Coronary artery (tissue), 2 donors: ENCODE results near the gene YY2.
A peak's percentile ranks its signal among the peaks of the same experiment; 100 is the strongest.
"Not testable (repeated sequence)": the region's sequence is repeated elsewhere in the genome, so short reads cannot be mapped to it uniquely, and the experiment has no call there.

Experiments used
- DNase-seq: peaks from one replicate; pipeline ENCODE4 v3.0.0-alpha.2; 2017; ENCODE audit warnings: low spot score
- H3K27ac ChIP-seq, 2 donors: fragments of 200-600 bp; sonication (generic); one replicate each; pipeline ENCODE4 v1.5.1; 2016 to 2019
- H3K4me3 ChIP-seq: fragments of 200-600 bp; sonication (generic); 2 replicates; pipeline ENCODE4 v1.5.1; 2016; ENCODE audit warnings: mild to moderate bottlenecking, moderate library complexity
- TF ChIP-seq, protein P1 (sequence below): fragments of 200-600 bp; sonication (generic); IDR thresholded peaks from one replicate; pipeline ENCODE4 v1.5.1; 2019; ENCODE audit warnings: antibody characterized with exemption

YY2 gene

DNA sequence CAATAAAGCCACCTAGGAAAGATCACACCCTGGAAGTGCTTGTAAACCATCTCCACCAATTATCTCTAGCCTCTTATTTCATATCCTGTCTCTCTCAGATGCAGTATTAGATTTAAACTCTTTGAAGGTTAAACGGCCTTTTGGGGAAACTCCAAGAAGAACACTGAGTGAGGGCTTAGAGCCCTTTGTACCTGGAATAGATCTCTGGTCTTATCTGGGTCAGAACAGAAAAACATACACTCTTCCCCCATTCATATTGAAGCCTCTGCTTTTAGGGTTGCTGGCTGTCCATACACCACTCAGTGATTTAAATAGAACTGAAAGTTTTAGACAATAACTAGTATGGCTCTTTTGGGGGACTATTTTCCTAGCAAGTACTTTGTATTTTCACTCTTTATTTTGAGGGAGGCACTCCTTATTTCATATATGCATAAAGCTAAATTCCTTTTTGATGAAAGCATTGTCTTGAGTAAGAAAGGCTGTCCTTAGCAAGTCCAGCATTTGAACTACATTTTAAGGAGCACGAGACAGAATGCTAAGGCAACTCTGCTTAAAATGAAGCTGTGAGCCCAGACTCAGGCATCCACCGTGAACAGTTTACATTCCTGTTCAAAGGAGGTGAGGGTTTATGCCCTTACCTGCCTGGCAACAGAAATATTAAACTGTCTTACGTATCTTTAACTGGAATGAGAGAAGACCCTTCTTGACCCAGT, 17.4 kb downstream of the YY2 start:
- TF ChIP-seq, protein P1, sequence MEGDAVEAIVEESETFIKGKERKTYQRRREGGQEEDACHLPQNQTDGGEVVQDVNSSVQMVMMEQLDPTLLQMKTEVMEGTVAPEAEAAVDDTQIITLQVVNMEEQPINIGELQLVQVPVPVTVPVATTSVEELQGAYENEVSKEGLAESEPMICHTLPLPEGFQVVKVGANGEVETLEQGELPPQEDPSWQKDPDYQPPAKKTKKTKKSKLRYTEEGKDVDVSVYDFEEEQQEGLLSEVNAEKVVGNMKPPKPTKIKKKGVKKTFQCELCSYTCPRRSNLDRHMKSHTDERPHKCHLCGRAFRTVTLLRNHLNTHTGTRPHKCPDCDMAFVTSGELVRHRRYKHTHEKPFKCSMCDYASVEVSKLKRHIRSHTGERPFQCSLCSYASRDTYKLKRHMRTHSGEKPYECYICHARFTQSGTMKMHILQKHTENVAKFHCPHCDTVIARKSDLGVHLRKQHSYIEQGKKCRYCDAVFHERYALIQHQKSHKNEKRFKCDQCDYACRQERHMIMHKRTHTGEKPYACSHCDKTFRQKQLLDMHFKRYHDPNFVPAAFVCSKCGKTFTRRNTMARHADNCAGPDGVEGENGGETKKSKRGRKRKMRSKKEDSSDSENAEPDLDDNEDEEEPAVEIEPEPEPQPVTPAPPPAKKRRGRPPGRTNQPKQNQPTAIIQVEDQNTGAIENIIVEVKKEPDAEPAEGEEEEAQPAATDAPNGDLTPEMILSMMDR: no peak
- no peak for DNase-seq
- no peak overlapping the region for H3K4me3 ChIP-seq
- H3K27ac ChIP-seq: peak overlapping the region; percentile 11 to 40

DNA sequence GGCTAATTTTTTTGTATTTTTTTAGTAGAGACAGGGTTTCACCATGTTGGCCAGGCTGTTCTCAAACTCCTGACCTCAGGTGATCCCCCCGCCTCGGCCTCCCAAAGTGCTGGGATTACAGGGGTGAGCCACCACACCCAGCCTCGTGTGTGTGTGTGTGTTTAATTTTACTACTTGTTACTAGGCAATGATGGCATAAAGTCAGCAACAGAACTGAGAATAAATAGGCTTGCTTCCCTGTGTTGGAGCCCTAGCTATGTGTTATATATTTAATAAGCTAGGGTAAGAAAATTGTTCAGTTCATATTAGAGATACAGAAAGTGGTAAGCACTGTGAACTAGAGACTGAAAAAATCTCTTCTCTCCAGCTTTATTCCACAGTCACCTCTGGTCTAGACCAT, 18.4 kb downstream of the YY2 start:
- H3K27ac ChIP-seq, DNase-seq: not testable (repeated sequence)

DNA sequence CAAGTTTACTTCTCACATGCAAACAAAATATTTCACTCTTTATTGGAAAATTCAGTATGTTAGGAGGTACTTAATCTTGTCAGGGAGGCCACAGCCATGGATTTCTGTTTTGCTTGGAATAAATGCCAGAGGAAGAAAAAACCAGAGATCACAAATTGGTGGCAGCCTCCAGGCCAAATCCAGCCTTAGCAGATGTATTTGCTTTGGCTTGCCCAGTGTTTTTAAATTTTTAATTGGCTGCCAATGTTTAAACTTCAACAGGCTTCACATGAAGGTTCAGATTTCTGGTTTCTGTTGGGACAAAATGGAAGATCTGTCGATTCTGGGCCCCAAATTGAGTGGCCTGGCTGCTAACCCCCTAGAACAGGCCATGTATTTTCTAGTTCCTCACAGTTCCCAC, 19.2 kb downstream of the YY2 start:
- H3K4me3 ChIP-seq: no peak overlapping the region
- TF ChIP-seq, protein P1: no peak
- H3K27ac ChIP-seq: no peak overlapping the region
- DNase-seq: no peak

More for the DNA sequence above, 18.4 kb downstream of the YY2 start:
- not testable (repeated sequence) for H3K4me3 ChIP-seq

DNA sequence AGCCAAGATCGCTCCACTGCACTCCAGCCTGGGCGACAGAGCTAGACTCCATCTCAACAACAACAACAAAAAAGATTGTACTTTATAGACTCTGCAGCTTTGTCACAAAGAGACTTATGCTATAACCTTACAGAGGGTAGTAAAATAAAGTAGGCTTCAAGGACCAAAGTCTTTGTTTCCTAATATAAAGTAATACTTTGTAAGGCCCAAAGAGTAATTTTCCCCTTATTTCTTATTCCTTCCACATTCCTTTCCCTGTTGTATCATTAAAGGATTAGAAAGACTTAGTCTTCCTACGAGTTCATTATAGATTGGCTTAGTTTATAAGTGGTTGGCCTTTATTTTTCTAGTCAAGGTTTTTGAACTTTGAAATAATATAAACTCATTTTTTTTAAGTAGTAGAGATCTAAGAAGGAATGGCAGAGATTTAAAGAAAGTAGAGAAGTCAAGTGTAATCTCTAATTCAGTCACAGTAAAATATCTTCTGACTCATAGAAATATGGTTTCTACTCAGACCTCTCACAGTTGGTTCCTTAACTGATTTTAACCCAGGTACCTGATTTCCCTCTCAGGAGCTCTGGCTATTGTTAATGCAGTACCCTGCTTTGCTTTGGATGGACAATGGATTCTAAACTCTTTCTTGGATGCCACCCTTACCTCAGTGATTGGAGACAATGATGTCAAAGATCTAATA, 26.2 kb downstream of the YY2 start:
- Histone ChIP-seq H3K27ac (no peak overlapping the region), H3K4me3 (no peak overlapping the region)
- TF ChIP-seq, protein P1: no peak
- DNase-seq: no peak

DNA sequence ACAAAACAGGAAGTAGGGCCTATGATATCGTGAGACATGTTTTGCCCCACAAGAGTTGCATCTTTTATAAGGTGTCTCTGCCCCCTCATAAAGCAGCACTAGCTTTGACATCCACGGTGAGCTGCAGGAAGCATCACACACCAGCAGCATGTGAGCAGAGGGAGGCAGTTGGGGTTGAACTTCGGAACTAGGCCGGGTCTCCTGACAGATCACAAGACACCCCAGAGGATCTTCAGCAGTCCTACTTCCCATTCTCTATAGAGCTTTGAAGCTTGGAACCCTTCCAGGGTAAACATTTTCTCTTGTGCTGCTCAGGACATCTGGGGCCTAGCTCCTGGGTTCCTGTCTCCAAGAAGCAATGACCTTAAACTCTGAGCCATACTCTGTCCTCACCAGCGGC, 27.5 kb downstream of the YY2 start:
- no peak overlapping the region for H3K4me3 ChIP-seq
- DNase-seq: no peak
- TF ChIP-seq, protein P1: no peak
- no peak overlapping the region for H3K27ac ChIP-seq

DNA sequence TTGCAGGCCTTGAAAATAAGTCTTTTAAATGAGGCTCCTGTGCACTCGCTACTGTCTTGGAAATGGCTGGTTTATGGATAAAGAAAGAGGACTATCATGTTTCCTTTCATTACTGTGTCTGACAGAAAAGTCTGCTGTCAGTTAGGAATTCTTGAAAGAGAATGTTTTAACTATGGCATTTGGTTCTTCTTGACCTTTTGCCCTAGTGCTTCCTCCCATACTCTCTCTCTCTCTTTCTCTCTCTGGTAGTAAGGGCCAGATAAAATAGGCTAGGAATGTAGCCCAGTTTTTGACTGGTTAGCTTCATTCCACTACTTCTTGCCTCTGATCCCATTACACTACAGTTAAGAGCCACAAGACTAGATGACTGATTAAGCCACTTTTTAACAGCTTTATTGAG, 29.8 kb downstream of the YY2 start:
- DNase-seq: no peak
- Histone ChIP-seq H3K27ac (no peak overlapping the region), H3K4me3 (no peak overlapping the region)
- TF ChIP-seq, protein P1: no peak

DNA sequence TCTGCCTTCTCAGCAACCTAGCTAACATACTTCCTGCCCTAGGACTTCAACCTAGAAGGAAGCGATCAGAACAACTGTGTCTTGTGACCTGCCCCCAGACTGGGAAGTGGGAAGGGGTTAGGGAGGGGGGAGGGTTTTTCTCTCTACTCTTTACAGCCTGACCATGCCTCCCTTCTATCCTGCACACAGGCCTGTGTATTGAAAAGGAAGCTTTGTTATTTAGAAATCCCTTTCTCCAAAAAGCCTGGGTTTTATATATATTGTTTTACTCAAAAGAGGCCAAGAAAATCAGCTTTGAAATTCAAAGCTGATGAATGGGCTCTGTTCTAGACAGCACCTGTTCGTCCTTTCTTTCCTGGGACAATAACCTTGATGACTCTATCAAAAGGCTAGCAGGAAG, 49.5 kb downstream of the YY2 start:
- Histone ChIP-seq H3K27ac (no peak overlapping the region), H3K4me3 (no peak overlapping the region)
- no peak for DNase-seq
- TF ChIP-seq, protein P1: no peak
